Stimulated activated CD8-positive, alpha-beta memory T cell treated with anti-CD3 and anti-CD28 coated beads, Interleukin-2, amount 100 ng/mL, for 1 hour (primary cell): ENCODE results near the gene ZNF593OS.

Source experiments
- DNase-seq, 2 donors: peaks; one replicate each; pipeline ENCODE4 v3.0.0-alpha.2; 2020; ENCODE audit warnings: low read depth in 2 of 2

ZNF593OS gene

DNA sequence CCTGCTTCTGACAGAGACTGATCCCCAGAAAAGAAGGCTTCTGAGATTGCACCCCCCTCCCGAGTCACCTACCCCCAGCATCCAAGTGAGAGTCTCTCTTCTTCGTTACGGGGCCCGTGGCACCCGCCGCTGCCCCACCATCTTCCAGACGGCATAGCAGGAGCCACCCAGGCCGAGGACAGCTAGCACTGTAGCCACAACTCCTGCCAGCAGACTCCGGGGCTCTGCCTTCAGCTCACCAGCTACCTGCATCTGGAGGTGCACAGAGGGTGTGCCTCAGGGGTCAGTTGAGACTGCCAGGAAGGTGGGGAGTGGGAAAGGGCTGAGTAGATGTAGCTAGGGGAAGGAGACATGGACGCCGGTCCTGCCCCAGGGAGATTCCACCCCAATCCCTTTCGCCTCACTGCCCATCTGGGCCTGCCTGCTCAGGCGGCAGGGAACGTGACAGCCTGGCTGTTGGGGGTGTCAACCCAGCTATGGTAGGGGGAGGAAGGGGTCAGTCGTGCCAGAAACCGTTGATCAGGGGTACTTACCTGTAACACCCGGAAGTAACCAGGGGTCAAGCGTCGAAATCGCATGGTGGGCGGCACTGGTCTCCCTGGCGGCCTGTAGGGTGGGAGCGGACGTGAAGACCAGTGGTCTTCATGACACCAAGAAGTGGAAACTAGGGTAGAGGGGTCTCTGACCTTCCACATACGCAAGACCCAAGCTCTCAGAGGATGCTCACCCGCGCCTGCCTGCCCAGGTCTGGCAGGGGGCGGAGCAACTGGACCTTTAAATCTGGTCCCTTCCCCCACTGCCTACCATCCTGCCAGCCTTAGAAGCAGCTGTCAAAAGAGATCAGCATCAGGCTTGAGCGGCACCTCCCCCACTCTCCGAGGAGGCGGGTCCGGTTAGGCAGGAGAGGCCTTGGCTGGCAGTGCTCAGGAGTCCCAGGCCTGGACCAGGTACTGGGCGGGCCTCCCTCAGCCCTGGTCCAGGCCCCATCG, at the start of gene ZNF593OS:
ZNF593OS (minus strand) TSS at position 749 of the 989 bp plus-strand sequence; CDS start at position 578, 171 bp downstream.
- no peak for DNase-seq

DNA sequence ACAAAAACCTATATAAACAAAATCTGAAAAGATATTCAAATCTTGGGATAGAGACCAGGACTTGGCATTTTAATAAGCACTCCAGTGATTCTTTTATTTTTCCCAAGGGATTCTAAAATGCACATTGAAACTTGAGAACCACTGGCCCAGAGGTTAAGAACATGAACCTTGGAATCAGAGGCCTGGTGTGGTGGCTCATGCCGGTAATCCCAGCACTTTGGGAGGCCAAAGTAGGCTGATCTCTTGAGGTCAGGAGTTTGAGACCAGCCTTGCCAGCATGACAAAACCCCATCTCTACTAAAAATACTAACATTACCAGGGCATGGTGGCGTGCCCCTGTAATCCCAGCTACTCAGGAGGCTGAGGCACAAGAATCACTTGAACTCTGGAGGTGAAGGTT, 49.5 kb upstream of the ZNF593OS start:
- no peak for DNase-seq

DNA sequence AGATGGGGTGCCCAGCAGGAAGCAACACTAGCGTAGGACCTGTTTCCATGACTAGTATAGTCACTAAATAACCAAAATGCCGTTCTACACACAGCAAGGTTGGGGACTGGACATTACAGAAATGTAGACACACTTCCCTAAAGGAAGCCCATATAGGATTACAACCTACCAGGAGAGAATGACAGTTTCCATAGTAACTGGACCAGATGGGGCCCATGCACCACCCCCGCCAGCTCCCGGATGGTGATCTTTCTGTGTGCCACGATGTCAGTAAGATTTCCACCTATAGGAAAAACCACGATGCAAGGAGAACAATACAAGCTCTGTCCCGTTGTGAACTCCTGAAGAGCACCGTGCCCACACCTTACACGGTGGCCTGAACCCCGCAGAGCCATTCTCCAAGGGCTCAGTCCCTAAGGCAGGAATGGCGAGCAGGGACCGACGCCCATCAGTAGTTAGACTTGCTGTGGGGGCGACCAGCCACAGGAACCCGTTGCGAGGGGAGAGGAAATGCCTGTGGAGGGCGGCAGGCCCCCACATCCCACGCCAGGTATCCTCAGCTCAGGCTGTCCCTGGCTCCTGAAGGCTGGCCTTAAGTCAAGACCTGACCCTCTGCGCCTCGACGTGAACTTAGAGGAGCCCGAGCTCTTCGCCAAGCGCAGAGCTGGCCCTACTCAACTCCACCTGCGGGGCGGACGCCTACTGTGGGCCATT, 48.7 kb upstream of the ZNF593OS start:
- DNase-seq, result no peak

DNA sequence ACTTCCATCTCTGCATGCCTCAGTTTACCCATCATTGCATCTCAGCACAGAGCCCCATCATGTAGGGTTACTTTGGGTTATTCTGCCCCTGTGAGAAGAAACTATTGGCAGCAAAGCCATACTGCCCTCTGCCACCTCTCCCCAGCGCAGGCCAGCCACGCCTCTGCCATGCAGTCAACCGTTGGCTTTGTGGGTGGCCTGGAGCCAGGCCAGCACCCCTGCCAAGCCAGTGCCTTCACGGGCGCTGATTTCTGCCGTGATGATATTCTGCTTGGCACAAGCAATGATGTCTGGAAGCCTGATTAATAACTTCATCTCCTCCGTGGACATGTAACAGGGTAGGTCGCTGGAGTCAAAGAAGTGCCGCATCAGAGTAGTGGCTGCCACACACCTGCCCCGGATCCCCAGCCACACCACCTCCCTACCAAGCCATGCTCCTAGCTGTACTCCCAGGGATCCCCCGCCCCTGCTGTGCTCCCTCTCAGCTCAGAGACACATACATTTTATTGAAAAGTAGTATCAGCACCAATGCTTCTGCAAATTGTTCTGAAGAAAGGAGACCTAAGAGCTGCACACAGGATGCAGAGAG, 47.4 kb upstream of the ZNF593OS start:
- DNase-seq, result no peak

DNA sequence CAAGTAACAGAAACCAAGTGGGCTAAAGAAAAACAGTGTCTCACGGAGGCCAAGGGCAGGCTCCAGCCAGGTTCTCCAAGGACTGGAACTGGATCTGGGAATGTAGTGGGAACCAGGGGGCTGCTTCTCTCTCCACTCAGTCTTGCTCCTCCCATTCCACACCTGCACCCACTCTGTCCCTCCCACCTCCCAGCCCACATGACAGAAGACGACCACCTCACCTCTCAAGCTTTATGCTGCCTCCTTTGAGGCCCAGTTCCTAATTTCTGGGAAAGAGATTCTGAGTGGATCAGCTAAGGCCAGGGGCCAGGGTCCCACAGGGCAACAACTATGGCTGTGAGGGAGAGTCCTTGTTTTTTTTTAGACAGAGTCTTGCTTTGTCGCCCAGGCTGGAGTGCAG, 43.6 kb upstream of the ZNF593OS start:
- no peak for DNase-seq

DNA sequence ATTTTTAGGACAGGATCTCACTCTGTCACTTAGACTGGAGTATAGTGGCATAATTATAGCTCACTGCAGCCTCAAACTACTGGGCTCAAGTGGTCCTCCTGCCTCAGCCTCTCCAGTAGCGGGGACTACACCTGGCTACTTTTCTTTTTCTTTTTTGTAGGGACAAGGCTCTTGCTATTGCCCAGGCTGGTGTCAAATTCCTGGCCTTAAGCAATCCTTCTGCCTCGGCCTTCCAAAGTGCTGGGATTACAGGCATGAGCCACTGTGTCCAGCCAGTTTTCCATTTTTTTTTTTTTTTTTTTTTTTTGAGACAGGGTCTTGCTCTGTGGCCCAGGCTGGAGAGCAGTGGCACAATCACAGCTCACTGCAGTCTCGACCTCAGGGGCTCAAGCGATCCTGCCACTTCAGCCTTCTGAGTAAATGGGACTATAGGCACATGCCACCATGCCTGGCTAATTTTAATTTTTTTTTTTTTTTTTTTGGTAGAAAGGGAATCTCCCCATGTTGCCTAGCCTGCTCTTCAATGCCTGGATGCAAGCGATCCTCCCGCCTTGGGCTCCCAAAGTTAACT, 41.8 kb upstream of the ZNF593OS start:
- no peak for DNase-seq

DNA sequence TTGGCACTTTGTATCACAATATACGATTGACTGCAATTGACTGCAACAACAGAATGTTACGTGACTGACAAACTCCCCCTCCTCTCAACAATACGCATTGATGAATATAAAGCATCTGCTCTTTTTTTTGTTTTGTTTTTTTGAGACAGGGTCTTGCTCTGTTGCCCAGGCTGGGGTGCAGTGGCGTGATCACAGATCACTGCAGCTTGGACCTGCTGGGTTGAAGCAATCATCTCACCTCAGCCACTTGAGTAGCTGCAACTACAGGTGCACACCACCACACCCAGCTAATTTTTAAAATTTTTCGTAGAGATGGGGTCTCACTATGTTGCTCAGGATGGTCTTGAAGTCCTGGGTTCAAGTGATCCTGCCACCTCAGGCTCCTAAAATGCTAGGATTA, 41.1 kb upstream of the ZNF593OS start:
- DNase-seq, result no peak

DNA sequence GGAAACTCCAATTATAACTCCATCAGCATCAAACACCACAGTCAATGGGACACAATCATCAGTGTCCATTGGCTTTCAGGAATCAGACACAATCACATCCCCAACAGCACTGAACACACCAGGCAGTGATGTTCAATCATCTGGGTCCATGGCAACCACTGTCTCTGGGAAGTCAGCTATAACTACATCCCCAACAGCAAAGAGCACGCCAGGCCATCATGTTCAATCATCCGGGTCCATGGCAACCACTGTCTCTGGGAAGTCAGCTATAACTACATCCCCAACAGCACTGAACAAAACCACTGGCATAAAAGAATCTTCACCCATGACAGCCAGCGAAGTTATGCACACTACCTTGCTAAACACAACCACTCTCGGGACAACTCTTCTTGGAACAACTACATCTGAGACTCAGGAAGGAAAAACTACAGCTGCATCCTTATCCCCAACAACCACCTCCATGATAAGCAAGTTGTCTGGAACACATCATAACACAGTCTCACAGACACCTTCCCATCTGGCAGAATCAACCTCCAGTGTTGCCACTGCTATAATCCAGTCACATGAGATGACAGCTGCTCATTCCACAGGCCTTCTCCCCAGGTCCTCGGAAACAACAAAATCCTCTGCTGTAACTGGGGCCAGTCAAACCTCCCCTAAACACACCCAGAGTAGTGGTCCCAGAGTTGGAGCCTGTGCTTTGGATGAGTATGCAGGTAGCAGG, 38.7 kb upstream of the ZNF593OS start:
- DNase-seq, result no peak

DNA sequence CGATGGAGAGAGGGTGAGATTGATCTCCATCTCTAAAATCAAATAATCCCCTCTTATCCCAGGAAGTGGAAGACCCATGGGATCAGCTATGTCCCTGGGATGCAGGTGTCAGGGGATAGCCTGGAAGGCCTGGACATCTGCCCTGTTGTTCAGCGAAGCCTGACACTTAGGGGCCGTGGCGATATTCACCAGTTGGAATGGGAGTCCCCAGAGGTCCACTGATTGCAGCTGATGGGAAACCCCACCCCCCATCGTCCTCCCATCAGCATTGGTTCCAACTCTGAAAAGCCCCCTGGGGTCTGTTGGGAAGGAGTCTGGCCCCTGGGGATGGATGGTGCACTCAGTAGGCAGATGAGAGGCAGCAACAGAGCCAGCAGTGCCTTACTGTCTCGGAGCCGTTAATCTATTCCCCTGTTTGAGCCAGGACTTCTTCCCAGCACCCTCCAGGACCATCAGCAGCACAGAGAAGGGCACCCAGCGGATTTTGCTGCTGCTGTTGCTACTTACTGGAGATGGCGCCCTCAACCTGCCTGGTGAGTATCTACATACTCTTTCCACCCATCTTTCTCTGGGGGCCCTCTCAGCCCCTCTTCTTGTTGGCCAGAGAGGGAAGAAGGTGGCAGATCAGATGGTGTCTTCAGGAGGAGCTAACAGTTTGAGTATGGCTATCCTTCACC, 32.1 kb upstream of the ZNF593OS start:
- DNase-seq, result no peak

DNA sequence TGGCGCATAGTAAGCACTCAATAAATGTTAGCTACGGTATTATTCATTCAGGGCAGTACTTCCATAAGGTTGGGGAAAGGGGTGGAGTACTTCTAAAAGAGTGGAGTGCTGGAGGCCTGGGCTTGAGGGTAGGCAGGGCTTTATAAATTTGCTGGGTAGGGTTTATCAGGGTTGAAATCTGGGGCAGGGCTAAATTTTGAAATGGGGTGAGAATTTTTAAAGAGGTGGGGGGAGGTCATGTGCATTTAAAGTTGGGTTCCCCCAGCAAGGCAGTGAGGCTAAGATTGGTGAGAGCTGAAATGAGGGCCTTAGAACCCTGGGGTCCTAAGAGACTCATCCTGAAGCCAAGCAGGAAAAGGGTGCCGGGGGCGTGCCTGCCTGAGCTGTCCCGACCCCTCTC, 28.8 kb upstream of the ZNF593OS start:
- no peak for DNase-seq

DNA sequence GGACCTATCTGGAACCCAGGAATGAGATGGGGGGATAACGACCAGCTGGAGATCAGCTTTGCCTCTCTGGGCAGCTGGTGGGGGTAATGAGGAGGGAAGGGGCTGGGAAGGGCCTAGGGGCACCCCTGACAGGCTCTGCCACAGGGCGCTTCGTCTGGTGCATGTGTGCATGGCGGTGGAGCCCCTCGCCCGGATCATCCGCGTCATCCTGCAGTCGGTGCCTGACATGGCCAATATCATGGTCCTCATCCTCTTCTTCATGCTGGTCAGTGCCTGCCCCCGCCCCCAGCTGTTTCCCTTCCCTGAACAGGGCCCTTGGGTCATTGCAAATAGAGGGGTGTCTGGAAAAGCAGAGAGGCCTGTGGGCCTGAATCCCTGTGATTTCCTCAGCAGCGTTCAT, 26.2 kb upstream of the ZNF593OS start:
- DNase-seq, result no peak

DNA sequence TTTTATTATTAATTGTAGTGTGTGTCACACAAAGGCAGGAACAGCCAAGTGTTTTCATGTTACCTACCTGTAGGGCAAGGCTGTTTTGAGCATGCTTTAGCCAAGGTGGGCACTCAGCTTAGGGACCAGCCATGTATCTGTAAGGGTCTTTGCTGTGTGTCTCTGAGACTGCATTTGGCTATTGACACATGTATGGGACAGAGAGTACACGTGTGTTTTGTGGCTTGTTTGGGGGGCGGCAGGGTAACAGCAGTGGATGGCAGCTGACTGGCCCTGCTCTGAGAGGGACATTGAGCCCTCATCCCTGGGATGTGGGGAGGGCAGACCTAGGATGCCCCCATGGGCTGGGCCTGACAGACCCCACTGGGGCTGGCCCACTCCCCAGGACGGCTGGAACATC, 25.7 kb upstream of the ZNF593OS start:
- no peak for DNase-seq

DNA sequence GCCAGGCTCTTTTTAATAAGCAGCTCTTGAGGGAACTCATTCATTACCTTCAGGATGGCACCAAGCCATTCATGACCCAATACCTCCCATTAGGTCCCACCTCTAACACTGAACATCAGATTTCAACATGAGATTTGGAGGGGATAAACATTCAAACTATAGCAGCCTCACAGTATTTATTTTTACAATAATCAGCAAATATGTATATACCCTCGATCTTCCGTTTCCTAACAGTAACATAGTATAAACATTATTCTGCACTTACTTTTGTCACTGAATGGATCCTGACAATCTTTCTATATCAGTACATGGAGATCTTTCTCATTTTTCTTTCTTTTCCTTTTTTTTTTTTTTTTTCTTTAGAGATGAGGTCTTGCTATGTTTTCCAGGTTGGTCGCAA, 24.2 kb upstream of the ZNF593OS start:
- DNase-seq, result no peak

DNA sequence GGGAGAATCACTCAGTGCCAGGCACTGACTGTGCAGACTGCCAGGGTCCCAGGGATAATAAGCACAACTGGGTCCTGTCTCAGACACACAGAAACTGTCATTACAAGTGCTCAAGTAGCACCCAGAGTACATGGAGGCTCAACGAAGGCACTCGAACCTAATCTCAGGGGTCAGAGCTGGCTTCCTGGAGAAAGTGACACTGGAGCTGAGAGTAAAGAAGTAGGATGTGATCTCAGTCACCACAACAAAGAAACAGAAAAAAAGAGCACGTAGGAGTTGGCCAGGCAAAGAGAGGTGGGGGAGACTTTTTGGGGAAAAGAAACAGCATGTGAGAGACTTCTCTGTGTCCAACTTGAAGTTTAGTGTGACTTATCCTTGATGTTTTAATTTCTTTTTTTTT, 20.1 kb upstream of the ZNF593OS start:
- DNase-seq, result no peak

DNA sequence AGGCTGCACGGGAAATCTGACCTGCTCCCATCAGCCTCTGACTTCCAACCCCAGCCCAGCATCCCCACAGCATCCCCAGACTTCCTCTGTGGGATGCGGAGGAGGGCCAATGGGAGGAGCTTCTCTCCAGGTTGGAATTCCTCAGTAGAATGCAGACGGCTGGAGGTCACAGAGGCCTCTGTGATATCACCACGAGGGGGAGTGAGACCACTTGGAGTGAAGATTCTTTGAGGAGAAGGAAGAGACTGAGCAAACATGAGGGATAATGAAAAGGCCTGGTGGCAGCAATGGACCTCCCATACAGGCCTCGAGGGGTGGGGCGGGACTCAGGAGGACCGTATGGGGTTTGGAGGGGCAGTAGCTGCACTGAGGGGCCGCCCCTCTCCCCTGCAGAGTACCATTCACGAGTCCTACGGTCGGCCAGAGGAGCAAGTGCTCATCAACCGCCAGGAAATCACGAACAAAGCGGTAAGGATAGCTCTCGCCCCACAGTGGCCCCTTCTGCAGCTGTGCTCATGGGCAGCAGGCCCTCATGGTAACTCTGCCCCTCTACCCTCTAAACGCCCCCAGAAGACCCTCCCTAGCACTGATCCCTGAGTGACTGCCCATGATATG, 18.8 kb upstream of the ZNF593OS start, which contains the start of gene CATSPER4:
CATSPER4 (plus strand) TSS at position 230 of the 615 bp plus-strand sequence; CDS start at position 256, 26 bp downstream.
- no peak for DNase-seq

DNA sequence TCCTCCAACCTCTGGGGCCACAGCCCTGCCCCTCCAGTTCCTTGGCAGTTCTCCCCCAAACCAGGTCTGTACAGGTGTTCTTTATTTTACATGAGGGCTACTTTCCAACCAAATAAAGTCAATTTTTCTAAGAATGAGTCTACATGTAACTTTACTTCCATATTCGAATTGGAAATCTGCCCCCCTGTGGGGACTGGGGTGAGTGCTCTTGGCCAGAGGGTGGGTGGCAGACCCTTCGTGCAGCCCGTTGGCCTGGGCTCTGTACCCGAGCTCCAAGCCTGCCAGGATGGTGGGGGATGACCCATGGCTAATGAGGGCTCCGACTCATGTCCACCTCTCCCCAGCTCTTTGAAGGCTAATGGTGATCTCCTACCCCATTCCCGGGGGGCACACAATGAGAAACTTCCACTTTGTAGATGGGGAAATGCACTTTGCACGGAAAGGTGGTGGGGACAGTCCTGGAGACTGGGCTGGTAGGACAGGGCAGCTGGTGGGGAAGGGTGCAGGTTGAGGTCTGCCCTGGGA, 18.2 kb upstream of the ZNF593OS start:
- no peak for DNase-seq

DNA sequence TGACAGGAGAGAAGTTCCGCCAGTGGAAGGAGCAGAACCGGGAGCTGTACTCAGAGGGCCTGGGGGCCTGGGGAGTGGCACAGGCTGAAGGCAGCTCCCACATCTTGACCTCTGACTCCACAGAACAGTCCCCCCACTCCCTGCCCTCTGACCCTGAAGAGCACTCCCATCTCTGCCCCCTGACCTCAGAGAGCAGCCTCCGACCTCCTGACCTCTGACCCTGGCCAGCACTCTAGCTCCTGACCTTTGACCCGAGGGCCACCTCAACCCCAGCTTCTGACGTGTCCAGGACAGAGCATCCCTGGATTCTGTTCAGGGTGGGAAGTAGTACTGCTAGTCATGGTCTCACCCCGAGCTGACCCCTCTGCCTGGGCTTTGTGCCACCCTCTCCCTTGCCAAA, 17.7 kb upstream of the ZNF593OS start:
- DNase-seq, result no peak

DNA sequence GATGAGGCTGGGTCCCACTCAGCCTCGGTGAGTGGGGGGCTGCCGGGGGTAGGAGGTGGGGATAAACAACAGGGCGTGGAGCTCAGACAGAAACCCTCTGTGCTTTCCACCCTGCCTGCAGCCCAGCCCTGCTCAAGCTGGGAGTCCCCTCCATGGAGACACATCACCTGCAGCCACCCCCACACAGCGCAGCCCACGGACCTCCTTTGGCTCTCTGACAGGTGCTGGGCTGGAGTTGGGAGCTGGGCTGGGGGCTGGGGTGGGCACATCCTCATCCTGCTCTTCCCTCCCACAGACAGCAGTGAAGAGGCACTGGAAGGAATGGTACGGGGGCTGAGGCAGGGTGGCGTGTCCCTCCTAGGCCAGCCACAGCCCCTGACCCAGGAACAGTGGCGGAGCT, 16.8 kb upstream of the ZNF593OS start:
- no peak for DNase-seq

DNA sequence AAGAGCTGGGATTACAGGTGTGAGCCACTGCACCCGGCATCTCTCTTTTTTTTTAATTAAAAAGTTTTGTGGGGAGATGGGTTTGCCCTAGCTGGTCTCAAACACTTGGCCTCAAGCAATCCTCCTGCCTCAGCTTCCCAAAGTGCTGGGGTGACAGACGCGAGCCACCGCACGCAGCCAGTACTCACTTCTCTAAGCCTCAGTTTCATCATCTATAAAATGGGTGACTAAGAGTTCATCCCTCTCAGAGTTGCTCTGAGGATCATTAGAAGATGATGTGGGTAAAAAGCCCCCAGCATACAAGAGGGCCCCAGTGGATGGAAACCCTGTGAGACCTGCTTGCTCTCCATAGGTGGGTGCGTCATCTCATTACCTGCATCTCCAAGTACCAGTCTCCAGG, 16.2 kb upstream of the ZNF593OS start:
- no peak for DNase-seq

DNA sequence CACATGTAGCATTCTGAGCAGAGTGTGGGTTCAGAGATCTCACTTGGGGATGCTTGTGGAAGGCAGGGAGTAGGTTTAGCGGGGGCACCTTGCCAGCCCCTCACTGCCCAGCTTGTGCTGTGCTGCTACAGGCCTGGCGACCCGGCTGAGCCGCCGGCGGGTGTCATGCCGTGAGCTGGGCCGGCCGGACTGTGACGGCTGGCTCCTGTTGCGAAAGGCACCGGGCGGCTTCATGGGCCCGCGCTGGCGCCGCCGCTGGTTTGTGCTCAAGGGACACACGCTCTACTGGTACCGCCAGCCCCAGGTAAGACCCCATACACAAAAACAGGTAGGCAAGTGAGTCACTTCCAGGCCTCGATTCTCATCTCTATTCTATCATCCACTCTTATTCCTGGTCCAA, 13.3 kb upstream of the ZNF593OS start:
- no peak for DNase-seq
